GM10266 (cell line): ENCODE data around the gene SLC11A2.

Source experiments
- DNase-seq: peaks from one replicate; pipeline ENCODE4 v3.0.0; 2012; ENCODE audit errors: extremely low spot score
- CTCF ChIP-seq: IDR thresholded peaks from 2 replicates; pipeline ENCODE4 v1.5.1; 2012; ENCODE audit warnings: mild to moderate bottlenecking, low read depth; ENCODE audit not compliant: control insufficient read depth, insufficient read depth; ENCODE audit errors: missing control alignments

Gene SLC11A2

GRCh38 chr12:51005671-51006070 is 20.5 kb downstream of the SLC11A2 start:
- no peak for TF ChIP-seq CTCF
- no peak for DNase-seq

- DNase-seq = no peak
- TF ChIP-seq CTCF = no peak
These were observed 21.2 kb downstream of the SLC11A2 start for GRCh38 chr12:51005030-51005429.

- no peak for DNase-seq
- TF ChIP-seq CTCF = no peak
These were observed 21.7 kb downstream of the SLC11A2 start for GRCh38 chr12:51004504-51004903.

- TF ChIP-seq CTCF = no peak
- DNase-seq = no peak
These were observed 24.4 kb downstream of the SLC11A2 start for GRCh38 chr12:51001799-51002198.

- TF ChIP-seq CTCF = no peak
- no peak for DNase-seq
These were observed 25.9 kb downstream of the SLC11A2 start for GRCh38 chr12:51000245-51000644.

GRCh38 chr12:50999093-50999492 is 27.1 kb downstream of the SLC11A2 start:
- DNase-seq = no peak
- no peak for TF ChIP-seq CTCF

GRCh38 chr12:50992819-50993218 is 33.4 kb downstream of the SLC11A2 start:
- no peak for DNase-seq
- no peak for TF ChIP-seq CTCF

- TF ChIP-seq CTCF = no peak
These were observed 34.9 kb downstream of the SLC11A2 start for GRCh38 chr12:50991291-50991690.

More at GRCh38 chr12:50991291-50991690, 34.9 kb downstream of the SLC11A2 start:
- peak; percentile 17 for DNase-seq
